Activated naive CD8-positive, alpha-beta T cell treated with anti-CD3 and anti-CD28 coated beads for 36 hours (primary cell): Measurements from ENCODE around the gene VASP. TPM values are rescaled to one million over a fixed set of nuclear protein-coding genes. Genes with fewer than 3 reads are reported as not detected.
A peak's percentile ranks its signal among the peaks of the same experiment; 100 is the strongest.

Experiments
- DNase-seq: peaks from one replicate; pipeline ENCODE4 v3.0.0; 2021
- H3K27ac Mint-ChIP-seq: one replicate; pipeline ENCODE4 v1.8.0; 2022; ENCODE audit warnings: mild to moderate bottlenecking, moderate library complexity, mixed read lengths
- H3K27me3 Mint-ChIP-seq: one replicate; pipeline ENCODE4 v1.8.0; 2022; ENCODE audit warnings: mild to moderate bottlenecking, mixed read lengths
- H3K36me3 Mint-ChIP-seq: one replicate; pipeline ENCODE4 v1.8.0; 2021; ENCODE audit warnings: mild to moderate bottlenecking, mixed read lengths
- H3K4me1 Mint-ChIP-seq: one replicate; pipeline ENCODE4 v1.8.0; 2021; ENCODE audit warnings: mixed read lengths
- H3K4me3 Mint-ChIP-seq: one replicate; pipeline ENCODE4 v1.8.0; 2022; ENCODE audit warnings: mild to moderate bottlenecking, moderate library complexity, mixed read lengths
- H3K9me3 Mint-ChIP-seq: one replicate; pipeline ENCODE4 v1.8.0; 2022; ENCODE audit warnings: mixed read lengths
- total RNA-seq, 2 experiments: library from RNA; stranded (reverse); gene quantifications; one replicate each; pipeline ENCODE4 v1.2.3, GENCODE V29; 2021

Gene VASP
- total RNA-seq, 2 experiments from 2014 or later = 133 to 134 TPM

GRCh38 chr19:45527731-45528130 lies 20.5 kb downstream of the VASP start:
- no peak overlapping the region for H3K4me3 Mint-ChIP-seq
- H3K9me3 Mint-ChIP-seq = peaks cover 5% of the 10 kb centered on the region
- H3K27me3 Mint-ChIP-seq = no peaks in the 10 kb centered on the region
- H3K27ac Mint-ChIP-seq = no peak overlapping the region
- H3K4me1 Mint-ChIP-seq = peaks cover 20% of the 10 kb centered on the region
- H3K36me3 Mint-ChIP-seq = peaks cover 26% of the 10 kb centered on the region
- no peak for DNase-seq

GRCh38 chr19:45528149-45528743 lies 21.0 kb downstream of the VASP start:
- peaks cover 18% of the 10 kb centered on the region for H3K4me1 Mint-ChIP-seq
- peaks cover 25% of the 10 kb centered on the region for H3K36me3 Mint-ChIP-seq
- no peak overlapping the region for H3K4me3 Mint-ChIP-seq
- no peaks in the 10 kb centered on the region for H3K27me3 Mint-ChIP-seq
- DNase-seq = no peak
- peaks cover 5% of the 10 kb centered on the region for H3K9me3 Mint-ChIP-seq
- no peak overlapping the region for H3K27ac Mint-ChIP-seq

GRCh38 chr19:45528744-45529419 lies 21.6 kb downstream of the VASP start:
- peak; percentile 34 for DNase-seq
- peaks cover 20% of the 10 kb centered on the region for H3K36me3 Mint-ChIP-seq

GRCh38 chr19:45529420-45529785 lies 22.1 kb downstream of the VASP start:
- no peak overlapping the region for H3K4me3 Mint-ChIP-seq
- H3K27ac Mint-ChIP-seq = no peak overlapping the region

More at GRCh38 chr19:45528744-45529419, 21.6 kb downstream of the VASP start:
- Mint-ChIP-seq H3K4me1 (peaks cover 12% of the 10 kb centered on the region), H3K27ac (no peak overlapping the region), H3K4me3 (peak overlapping the region; percentile 25), H3K9me3 (peaks cover 5% of the 10 kb centered on the region), H3K27me3 (no peaks in the 10 kb centered on the region)

GRCh38 chr19:45531349-45531748 lies 24.1 kb downstream of the VASP start:
- H3K27ac Mint-ChIP-seq = no peak overlapping the region
- H3K4me3 Mint-ChIP-seq = no peak overlapping the region
- no peak for DNase-seq
- H3K27me3 Mint-ChIP-seq = no peaks in the 10 kb centered on the region
- peaks cover 12% of the 10 kb centered on the region for H3K36me3 Mint-ChIP-seq
- peaks cover 5% of the 10 kb centered on the region for H3K9me3 Mint-ChIP-seq
- peaks cover 11% of the 10 kb centered on the region for H3K4me1 Mint-ChIP-seq

More at GRCh38 chr19:45529420-45529785, 22.1 kb downstream of the VASP start:
- Mint-ChIP-seq H3K9me3 (peaks cover 5% of the 10 kb centered on the region), H3K27me3 (no peaks in the 10 kb centered on the region), H3K36me3 (peaks cover 15% of the 10 kb centered on the region), H3K4me1 (peaks cover 11% of the 10 kb centered on the region)
- DNase-seq = no peak

- peaks cover 2% of the 10 kb centered on the region for H3K9me3 Mint-ChIP-seq
- peaks cover 5% of the 10 kb centered on the region for H3K36me3 Mint-ChIP-seq
- no peak overlapping the region for H3K27ac Mint-ChIP-seq
- peaks cover 5% of the 10 kb centered on the region for H3K4me1 Mint-ChIP-seq
- no peak for DNase-seq
- no peaks in the 10 kb centered on the region for H3K27me3 Mint-ChIP-seq
- no peak overlapping the region for H3K4me3 Mint-ChIP-seq
Measured at GRCh38 chr19:45539459-45539858, 32.2 kb downstream of the VASP start.

- peaks cover 5% of the 10 kb centered on the region for H3K36me3 Mint-ChIP-seq
- peaks cover 2% of the 10 kb centered on the region for H3K9me3 Mint-ChIP-seq
- no peaks in the 10 kb centered on the region for H3K27me3 Mint-ChIP-seq
- H3K4me3 Mint-ChIP-seq = no peak overlapping the region
- DNase-seq = no peak
- H3K27ac Mint-ChIP-seq = no peak overlapping the region
- peaks cover 5% of the 10 kb centered on the region for H3K4me1 Mint-ChIP-seq
Measured at GRCh38 chr19:45542234-45542668, 35.0 kb downstream of the VASP start.

- DNase-seq = no peak
- no peaks in the 10 kb centered on the region for H3K9me3 Mint-ChIP-seq
Measured at GRCh38 chr19:45547211-45547770, 40.0 kb downstream of the VASP start.

GRCh38 chr19:45547965-45548609 lies 40.8 kb downstream of the VASP start:
- H3K9me3 Mint-ChIP-seq = no peaks in the 10 kb centered on the region
- peaks cover 5% of the 10 kb centered on the region for H3K4me1 Mint-ChIP-seq
- no peak overlapping the region for H3K27ac Mint-ChIP-seq
- no peak overlapping the region for H3K4me3 Mint-ChIP-seq
- H3K36me3 Mint-ChIP-seq = no peaks in the 10 kb centered on the region
- no peak for DNase-seq
- H3K27me3 Mint-ChIP-seq = no peaks in the 10 kb centered on the region

More at GRCh38 chr19:45547211-45547770, 40.0 kb downstream of the VASP start:
- no peaks in the 10 kb centered on the region for H3K27me3 Mint-ChIP-seq
- no peak overlapping the region for H3K4me3 Mint-ChIP-seq
- H3K4me1 Mint-ChIP-seq = peaks cover 5% of the 10 kb centered on the region
- no peaks in the 10 kb centered on the region for H3K36me3 Mint-ChIP-seq
- no peak overlapping the region for H3K27ac Mint-ChIP-seq

- Mint-ChIP-seq H3K27ac (no peak overlapping the region), H3K4me3 (no peak overlapping the region), H3K36me3 (no peaks in the 10 kb centered on the region), H3K9me3 (no peaks in the 10 kb centered on the region), H3K27me3 (no peaks in the 10 kb centered on the region), H3K4me1 (peaks cover 4% of the 10 kb centered on the region)
- no peak for DNase-seq
Measured at GRCh38 chr19:45553464-45553863, 46.2 kb downstream of the VASP start.

GRCh38 chr19:45554481-45554880 lies 47.2 kb downstream of the VASP start:
- Mint-ChIP-seq H3K9me3 (no peaks in the 10 kb centered on the region), H3K27me3 (no peaks in the 10 kb centered on the region), H3K27ac (no peak overlapping the region), H3K4me3 (no peak overlapping the region), H3K36me3 (no peaks in the 10 kb centered on the region), H3K4me1 (peaks cover 11% of the 10 kb centered on the region)
- DNase-seq = no peak

- no peaks in the 10 kb centered on the region for H3K9me3 Mint-ChIP-seq
- H3K27me3 Mint-ChIP-seq = no peaks in the 10 kb centered on the region
- H3K27ac Mint-ChIP-seq = no peak overlapping the region
- DNase-seq = no peak
- H3K36me3 Mint-ChIP-seq = peaks cover 6% of the 10 kb centered on the region
- H3K4me3 Mint-ChIP-seq = no peak overlapping the region
- peaks cover 22% of the 10 kb centered on the region for H3K4me1 Mint-ChIP-seq
Measured at GRCh38 chr19:45556835-45557234, 49.6 kb downstream of the VASP start.

GRCh38 chr19:45558399-45558878 lies 51.2 kb downstream of the VASP start:
- H3K27me3 Mint-ChIP-seq = no peaks in the 10 kb centered on the region
- H3K9me3 Mint-ChIP-seq = no peaks in the 10 kb centered on the region
- H3K4me3 Mint-ChIP-seq = no peak overlapping the region
- peak; percentile 73 for DNase-seq
- peak overlapping the region; percentile 63 for H3K27ac Mint-ChIP-seq
- peaks cover 30% of the 10 kb centered on the region for H3K4me1 Mint-ChIP-seq
- H3K36me3 Mint-ChIP-seq = peaks cover 6% of the 10 kb centered on the region

- Mint-ChIP-seq H3K27me3 (no peaks in the 10 kb centered on the region), H3K9me3 (no peaks in the 10 kb centered on the region), H3K36me3 (peaks cover 6% of the 10 kb centered on the region), H3K4me1 (peaks cover 40% of the 10 kb centered on the region), H3K4me3 (no peak overlapping the region), H3K27ac (no peak overlapping the region)
- DNase-seq = no peak
Measured at GRCh38 chr19:45560038-45560437, 52.8 kb downstream of the VASP start.

GRCh38 chr19:45560686-45561085 lies 53.4 kb downstream of the VASP start:
- no peak overlapping the region for H3K4me3 Mint-ChIP-seq
- H3K36me3 Mint-ChIP-seq = peaks cover 6% of the 10 kb centered on the region
- DNase-seq = no peak
- H3K9me3 Mint-ChIP-seq = no peaks in the 10 kb centered on the region
- peaks cover 40% of the 10 kb centered on the region for H3K4me1 Mint-ChIP-seq
- peak overlapping the region; percentile 59 for H3K27ac Mint-ChIP-seq
- no peaks in the 10 kb centered on the region for H3K27me3 Mint-ChIP-seq
